ENCODE results near the gene SORCS2.

DNA sequence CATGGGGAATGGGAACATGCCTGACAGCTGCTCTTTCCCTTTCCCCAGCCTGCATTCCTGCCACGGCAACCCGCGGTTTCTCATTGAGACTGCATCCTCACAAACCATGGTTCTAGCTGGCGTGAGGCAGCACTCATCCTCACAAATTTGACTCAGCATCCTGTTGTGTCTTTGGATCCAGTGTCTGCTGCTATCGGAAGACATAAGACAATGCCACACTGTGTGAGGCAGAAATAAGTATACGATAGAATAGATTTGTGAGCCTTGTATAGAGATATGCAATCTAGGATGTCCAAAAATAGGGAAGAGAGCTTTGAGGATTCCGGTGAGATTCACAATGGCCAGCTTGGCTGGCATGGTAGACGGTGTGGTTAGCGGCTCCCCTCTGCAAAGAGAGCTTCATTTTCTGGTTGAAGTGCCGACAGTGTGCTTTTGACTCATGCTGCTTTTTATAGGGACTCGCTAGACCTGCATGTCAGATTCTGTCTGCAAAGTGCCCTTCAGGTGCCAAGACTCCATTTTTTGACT is 403.7 kb downstream of the SORCS2 start:
- TF ChIP-seq CTCF (IDR thresholded peaks at IDR 0.05) (no peak), POLR2A (IDR thresholded peaks at IDR 0.05) (no peak)

All from uterus (tissue), 2 donors.